Ishikawa (cell line): Measurements from ENCODE around the gene SIKE1.

Source experiments
- CEBPB ChIP-seq: IDR thresholded peaks from 2 replicates; pipeline ENCODE4 v1.6.1; 2012
- CREB1 ChIP-seq: IDR thresholded peaks from 2 replicates; pipeline ENCODE4 v1.6.1; 2012; ENCODE audit warnings: low read depth
- EGR1 ChIP-seq: IDR thresholded peaks from 2 replicates; pipeline ENCODE4 v1.6.1; 2012
- EP300 ChIP-seq: IDR thresholded peaks from 2 replicates; pipeline ENCODE4 v1.6.1; 2012; ENCODE audit warnings: borderline replicate concordance
- FOXM1 ChIP-seq: IDR thresholded peaks from 2 replicates; pipeline ENCODE4 v1.6.1; 2012; ENCODE audit warnings: low read depth, borderline replicate concordance
- NFIC ChIP-seq: IDR thresholded peaks from 2 replicates; pipeline ENCODE4 v1.6.1; 2012
- RAD21 ChIP-seq: IDR thresholded peaks from 2 replicates; pipeline ENCODE4 v1.6.1; 2012; ENCODE audit warnings: low read depth
- REST ChIP-seq: IDR thresholded peaks from 2 replicates; pipeline ENCODE4 v1.6.1; 2012; ENCODE audit warnings: low read depth, mild to moderate bottlenecking
- TAF1 ChIP-seq: IDR thresholded peaks from 2 replicates; pipeline ENCODE4 v1.6.1; 2012; ENCODE audit warnings: low read depth, mild to moderate bottlenecking
- TCF12 ChIP-seq: IDR thresholded peaks from 2 replicates; pipeline ENCODE4 v1.6.1; 2012; ENCODE audit warnings: low read depth
- TEAD4 ChIP-seq: IDR thresholded peaks from 2 replicates; pipeline ENCODE4 v1.6.1; 2012
- YY1 ChIP-seq: IDR thresholded peaks from 2 replicates; pipeline ENCODE4 v1.6.1; 2012; ENCODE audit warnings: low read depth
- ZBTB7A ChIP-seq: IDR thresholded peaks from 2 replicates; pipeline ENCODE4 v1.6.1; 2012; ENCODE audit warnings: low read depth
- TF ChIP-seq, protein P1 (sequence below): IDR thresholded peaks from 2 replicates; pipeline ENCODE4 v1.6.1; 2012
- TF ChIP-seq, protein P2 (sequence below): IDR thresholded peaks from 2 replicates; pipeline ENCODE4 v1.6.1; 2012

Gene SIKE1

DNA sequence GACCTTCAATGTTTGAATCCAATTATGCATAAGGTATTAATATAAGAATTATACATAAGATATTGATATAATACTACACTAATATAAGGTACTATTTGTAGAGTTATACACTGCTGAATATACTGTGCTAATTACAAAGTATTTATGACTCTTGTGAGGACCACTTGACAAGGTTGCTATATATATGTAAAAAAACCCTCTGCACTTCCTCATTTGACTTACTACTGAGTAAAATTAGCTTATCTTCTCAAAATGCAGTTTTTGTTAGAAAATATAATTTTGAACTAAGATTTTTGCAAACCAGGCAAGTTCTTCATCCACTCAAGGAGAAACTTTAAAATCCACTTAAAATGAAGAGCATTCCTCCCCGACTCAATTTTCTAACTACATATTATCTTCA lies 8.5 kb downstream of the SIKE1 start:
- TF ChIP-seq EP300, result no peak

DNA sequence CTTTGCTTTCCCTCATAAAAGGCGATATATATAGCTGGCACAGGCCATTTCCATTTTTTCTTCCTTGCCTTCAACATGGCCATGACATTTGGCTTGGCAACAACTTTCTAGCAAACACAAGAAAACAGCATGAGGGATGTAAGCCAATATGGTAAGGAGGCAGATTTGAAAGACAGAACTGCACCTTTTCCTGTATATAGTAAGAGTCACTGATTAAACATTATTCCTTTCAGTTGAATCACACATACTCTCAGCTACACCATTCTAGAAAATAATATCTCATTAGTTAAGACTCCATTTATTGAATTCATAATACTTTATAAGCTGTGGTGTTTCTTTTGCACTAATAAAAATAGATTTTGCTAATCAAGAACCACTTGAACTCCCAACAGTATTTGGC lies 9.5 kb downstream of the SIKE1 start:
- TF ChIP-seq EGR1, result no peak
- TF ChIP-seq EP300, result no peak
- TF ChIP-seq, protein P1, sequence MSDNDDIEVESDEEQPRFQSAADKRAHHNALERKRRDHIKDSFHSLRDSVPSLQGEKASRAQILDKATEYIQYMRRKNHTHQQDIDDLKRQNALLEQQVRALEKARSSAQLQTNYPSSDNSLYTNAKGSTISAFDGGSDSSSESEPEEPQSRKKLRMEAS, result no peak
- no peak for TF ChIP-seq ZBTB7A
- TF ChIP-seq RAD21, result no peak
- no peak for TF ChIP-seq CEBPB
- no peak for TF ChIP-seq CREB1
- no peak for TF ChIP-seq REST
- no peak for TF ChIP-seq NFIC
- TF ChIP-seq TCF12, result no peak
- TF ChIP-seq FOXM1, result no peak
- no peak for TF ChIP-seq TEAD4
- no peak for TF ChIP-seq YY1
- no peak for TF ChIP-seq TAF1
- TF ChIP-seq, protein P2, sequence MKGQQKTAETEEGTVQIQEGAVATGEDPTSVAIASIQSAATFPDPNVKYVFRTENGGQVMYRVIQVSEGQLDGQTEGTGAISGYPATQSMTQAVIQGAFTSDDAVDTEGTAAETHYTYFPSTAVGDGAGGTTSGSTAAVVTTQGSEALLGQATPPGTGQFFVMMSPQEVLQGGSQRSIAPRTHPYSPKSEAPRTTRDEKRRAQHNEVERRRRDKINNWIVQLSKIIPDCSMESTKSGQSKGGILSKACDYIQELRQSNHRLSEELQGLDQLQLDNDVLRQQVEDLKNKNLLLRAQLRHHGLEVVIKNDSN, result no peak

- TF ChIP-seq FOXM1 (no peak), CREB1 (no peak), TCF12 (no peak), YY1 (no peak), ZBTB7A (no peak), NFIC (no peak), REST (no peak), EP300 (no peak), RAD21 (no peak), EGR1 (no peak), CEBPB (no peak), TEAD4 (no peak), TAF1 (no peak)
- TF ChIP-seq, protein P2, result no peak
- TF ChIP-seq, protein P1, result no peak
These were observed 15.8 kb downstream of the SIKE1 start for GRCh38 chr1:114764689-114765088.

DNA sequence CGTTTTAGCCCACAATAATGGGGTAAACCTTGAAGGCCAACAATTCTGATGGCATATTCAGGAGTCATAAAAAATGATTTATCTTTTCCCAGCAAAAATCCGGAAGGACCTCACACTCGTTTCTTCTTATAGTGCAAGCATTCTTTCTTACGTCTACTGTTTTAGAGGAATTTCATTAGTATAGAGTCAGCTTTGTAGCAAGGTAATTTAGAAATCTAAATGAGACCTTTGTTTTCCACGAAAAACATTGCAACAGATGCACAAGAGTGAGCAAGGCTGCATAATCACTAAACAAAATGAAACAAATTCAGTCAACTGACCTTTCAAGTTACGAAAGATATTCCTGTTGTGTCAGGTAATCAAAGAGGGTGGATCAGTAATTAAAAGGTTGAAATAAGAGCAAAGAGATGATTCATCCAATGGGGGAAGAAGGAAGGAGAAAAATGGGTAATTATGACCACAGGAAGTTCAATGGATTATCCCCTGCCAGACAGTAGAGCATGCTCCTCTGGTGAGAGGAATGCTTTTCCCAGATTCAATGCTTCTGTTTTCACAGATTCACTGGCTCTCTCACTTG lies 22.1 kb downstream of the SIKE1 start:
- TF ChIP-seq RAD21, result no peak
- TF ChIP-seq EP300, result no peak
- no peak for TF ChIP-seq REST
- TF ChIP-seq TEAD4, result no peak
